Muscle layer of colon (tissue), 2 donors: ENCODE measurements around the gene PCSK6.

Experiments
- H3K27ac ChIP-seq: one replicate; pipeline ENCODE4 v1.7.0; 2013; ENCODE audit warnings: low read depth, mild to moderate bottlenecking, low read length, moderate library complexity
- H3K27me3 ChIP-seq, 2 donors: one replicate each; pipeline ENCODE4 v1.7.0; 2013; ENCODE audit warnings: low read length in 2 of 2, mild to moderate bottlenecking in 2 of 2; ENCODE audit not compliant: insufficient read depth in 2 of 2, control insufficient read depth in 1 of 2
- H3K36me3 ChIP-seq: one replicate; pipeline ENCODE4 v1.7.0; 2013; ENCODE audit warnings: mild to moderate bottlenecking, low read length; ENCODE audit not compliant: insufficient read depth
- H3K4me1 ChIP-seq: one replicate; pipeline ENCODE4 v1.7.0; 2013; ENCODE audit warnings: mild to moderate bottlenecking, low read length; ENCODE audit not compliant: insufficient read depth
- H3K4me3 ChIP-seq, 2 donors: one replicate each; pipeline ENCODE4 v1.7.0; 2013; ENCODE audit warnings: low read length in 2 of 2, low read depth in 1 of 2, mild to moderate bottlenecking in 1 of 2, moderate library complexity in 1 of 2
- H3K9ac ChIP-seq: one replicate; pipeline ENCODE4 v1.7.0; 2013; ENCODE audit warnings: low read length
- H3K9me3 ChIP-seq: one replicate; pipeline ENCODE4 v1.7.0; 2013; ENCODE audit warnings: mild to moderate bottlenecking, low read length
- donor health status: abdominal sarcoma.
- donor health status: Adenocarcinoma of cecum.

PCSK6 gene

DNA sequence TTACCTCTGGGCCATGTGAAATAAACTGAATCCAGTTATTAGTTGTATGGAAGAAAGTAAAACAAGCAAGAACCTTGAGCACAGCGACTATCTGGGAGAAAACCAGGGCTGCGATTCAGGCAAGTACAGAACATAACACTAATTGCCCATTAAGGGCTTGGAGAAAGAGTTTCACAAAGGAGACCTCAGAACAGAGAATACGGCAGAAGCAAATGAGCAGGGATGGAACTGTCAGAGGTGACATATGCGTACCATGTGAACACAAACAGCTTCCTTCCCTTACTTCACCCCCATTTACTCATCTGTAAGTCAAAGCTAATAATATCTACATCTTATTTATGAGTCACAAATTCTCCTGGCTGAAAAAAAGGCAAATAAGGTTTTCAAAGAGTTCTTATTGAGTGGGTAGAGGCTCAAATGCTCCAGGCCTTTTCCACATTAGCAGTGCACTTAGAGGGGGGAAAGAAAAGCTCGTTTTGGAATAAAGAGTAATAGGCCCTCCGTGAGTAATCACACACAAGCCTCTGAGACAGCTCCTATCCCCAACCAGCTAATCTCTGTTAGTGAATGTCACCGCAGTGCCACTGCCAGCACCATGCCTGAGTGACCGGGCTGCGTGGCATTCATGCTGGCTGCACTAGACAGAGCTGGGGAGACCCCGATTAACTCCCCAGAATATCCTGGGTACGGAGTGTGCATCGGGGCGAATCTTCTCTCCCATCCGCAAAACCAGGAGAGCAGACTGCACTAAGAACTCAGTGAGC lies 2.6 kb downstream of the PCSK6 start:
- Histone ChIP-seq H3K27me3 (peaks cover 4 to 8% of the 10 kb centered on the region in 2 donors), H3K36me3 (no peaks in the 10 kb centered on the region), H3K4me1 (no peaks in the 10 kb centered on the region), H3K27ac (no peak overlapping the region), H3K9me3 (no peaks in the 10 kb centered on the region), H3K4me3 (no peak overlapping the region), H3K9ac (no peak overlapping the region)

GRCh38 chr15:101483462-101483861 lies 6.0 kb downstream of the PCSK6 start:
- Histone ChIP-seq H3K36me3 (no peaks in the 10 kb centered on the region), H3K4me1 (no peaks in the 10 kb centered on the region), H3K27me3 (peaks cover 4 to 6% of the 10 kb centered on the region in 2 donors), H3K9ac (no peak overlapping the region), H3K9me3 (no peaks in the 10 kb centered on the region), H3K4me3 (no peak overlapping the region), H3K27ac (no peak overlapping the region)

DNA sequence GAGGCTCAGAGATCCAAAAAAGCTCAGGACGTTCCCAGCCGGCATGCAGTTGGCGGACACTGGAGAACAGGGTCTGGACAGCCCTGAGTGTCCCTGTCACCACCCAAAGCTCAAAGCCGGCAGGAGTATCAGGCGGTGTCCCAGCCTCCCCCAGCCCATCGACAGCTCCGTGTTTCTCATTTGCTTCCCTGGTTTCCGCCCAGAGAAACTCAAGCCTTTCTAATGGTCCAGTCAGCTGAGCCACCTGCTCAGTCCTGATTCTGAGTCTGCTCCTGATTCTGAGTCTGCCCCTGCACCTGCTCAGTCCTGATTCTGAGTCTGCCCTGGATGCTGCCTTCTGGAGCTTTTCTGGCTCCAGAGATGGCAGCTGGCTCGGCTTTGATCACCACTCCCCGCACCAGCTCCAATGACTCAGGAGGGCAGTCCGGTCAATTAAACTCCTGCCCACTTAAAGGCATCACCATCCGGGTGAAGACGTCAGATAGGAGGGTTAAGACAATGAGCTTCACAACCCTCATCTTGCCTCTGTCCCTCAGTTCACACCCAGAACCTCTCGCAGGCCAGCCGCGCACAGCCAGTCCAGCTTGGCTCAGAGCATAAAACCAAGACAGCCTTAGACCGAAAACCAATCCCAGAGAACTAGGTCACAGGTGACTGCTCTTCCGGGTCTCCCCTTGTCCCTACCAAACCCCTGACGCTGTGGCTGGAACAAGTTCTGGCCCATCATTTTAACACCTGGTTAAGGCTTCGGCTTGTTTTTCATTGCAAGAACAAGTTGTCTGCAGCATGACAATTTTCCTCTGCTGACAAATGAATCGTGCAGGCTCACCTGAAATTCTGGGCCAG lies 6.8 kb downstream of the PCSK6 start:
- no peak overlapping the region for H3K9ac ChIP-seq
- H3K4me1 ChIP-seq = no peaks in the 10 kb centered on the region
- H3K4me3 ChIP-seq = no peak overlapping the region

DNA sequence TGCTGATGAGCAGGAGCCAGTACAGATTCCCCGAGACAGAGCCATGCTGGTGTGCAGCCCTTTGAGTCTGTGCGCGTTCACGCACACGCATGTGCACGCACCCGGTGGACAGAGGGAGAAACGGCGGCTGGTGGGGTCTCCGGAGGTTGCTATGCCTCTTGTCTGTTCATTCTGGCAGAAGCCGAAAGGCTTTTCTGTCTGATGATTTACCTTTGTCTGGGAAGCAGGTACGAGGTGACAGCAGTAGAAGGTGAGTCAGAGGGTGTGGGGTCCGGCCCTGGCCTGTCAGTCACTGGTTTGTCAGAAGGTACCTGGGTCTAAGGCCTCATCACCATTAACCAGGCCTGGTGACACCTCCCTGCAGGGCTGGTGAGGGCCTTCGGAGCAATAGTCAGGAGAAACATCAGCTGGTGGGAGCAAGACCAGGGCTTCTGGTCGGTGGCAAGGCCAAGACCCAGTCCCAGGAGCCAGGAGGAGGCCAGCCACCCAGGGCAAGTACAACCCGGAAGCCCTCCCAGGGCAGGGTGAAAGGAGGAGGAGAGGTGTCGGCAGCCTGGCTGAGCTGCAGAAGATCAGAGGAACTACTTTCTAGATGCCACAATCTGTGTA lies 7.5 kb downstream of the PCSK6 start:
- no peaks in the 10 kb centered on the region for H3K4me1 ChIP-seq
- no peaks in the 10 kb centered on the region for H3K36me3 ChIP-seq
- no peak overlapping the region for H3K4me3 ChIP-seq
- no peaks in the 10 kb centered on the region for H3K9me3 ChIP-seq
- no peak overlapping the region for H3K27ac ChIP-seq
- H3K27me3 ChIP-seq = peaks cover 0 to 4% of the 10 kb centered on the region in 2 donors
- no peak overlapping the region for H3K9ac ChIP-seq

More for the DNA sequence above, 6.8 kb downstream of the PCSK6 start:
- H3K9me3 ChIP-seq = no peaks in the 10 kb centered on the region
- H3K27me3 ChIP-seq = peaks cover 0 to 4% of the 10 kb centered on the region in 2 donors
- no peak overlapping the region for H3K27ac ChIP-seq
- H3K36me3 ChIP-seq = no peaks in the 10 kb centered on the region

- H3K27me3 ChIP-seq = peaks cover 0 to 2% of the 10 kb centered on the region in 2 donors
- H3K36me3 ChIP-seq = no peaks in the 10 kb centered on the region
- H3K9me3 ChIP-seq = no peaks in the 10 kb centered on the region
- H3K27ac ChIP-seq = no peak overlapping the region
- no peak overlapping the region for H3K4me3 ChIP-seq
- no peaks in the 10 kb centered on the region for H3K4me1 ChIP-seq
- H3K9ac ChIP-seq = no peak overlapping the region
Observed at GRCh38 chr15:101481381-101481705, 8.2 kb downstream of the PCSK6 start.

DNA sequence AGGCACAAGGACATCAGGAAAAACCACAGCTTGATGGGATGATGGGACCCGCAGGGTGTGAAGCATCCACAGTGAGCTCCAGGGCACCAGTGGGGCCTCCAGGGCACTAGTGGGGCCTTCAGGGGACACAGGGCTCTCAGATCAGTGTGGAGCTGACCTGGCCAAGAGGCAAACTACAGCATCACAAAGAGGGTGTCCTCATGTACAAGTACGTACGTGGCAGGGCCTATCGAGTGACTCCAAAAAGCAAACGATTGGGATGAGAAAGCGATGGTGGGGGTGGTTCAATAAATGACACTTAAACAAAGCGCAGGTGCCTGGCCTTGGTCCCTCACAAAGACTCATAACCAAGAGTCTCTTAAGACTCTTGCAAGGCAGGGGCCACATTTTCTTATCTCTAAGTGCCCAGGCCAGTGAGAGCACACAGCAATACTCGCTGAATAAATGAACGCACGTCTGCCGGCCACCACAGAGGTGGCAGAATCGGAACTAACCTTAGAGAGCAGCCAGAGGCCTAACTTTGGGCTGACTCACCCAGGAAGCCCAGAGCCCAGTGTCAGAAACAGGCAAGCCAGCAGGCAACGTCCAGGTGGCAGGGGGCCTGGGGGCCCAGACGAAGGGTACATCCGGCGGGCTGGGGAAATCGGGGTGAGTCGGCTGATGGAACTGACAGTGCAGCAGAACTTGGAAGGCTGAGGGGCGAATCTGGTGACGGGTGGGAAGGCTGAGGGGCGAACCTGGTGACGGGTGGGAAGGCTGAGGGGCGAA lies 8.7 kb downstream of the PCSK6 start:
- Histone ChIP-seq H3K9ac (no peak overlapping the region), H3K9me3 (no peaks in the 10 kb centered on the region), H3K27me3 (no peaks in the 10 kb centered on the region), H3K27ac (no peak overlapping the region), H3K4me1 (no peaks in the 10 kb centered on the region), H3K4me3 (no peak overlapping the region), H3K36me3 (no peaks in the 10 kb centered on the region)

GRCh38 chr15:101479851-101480612 lies 9.5 kb downstream of the PCSK6 start:
- no peak overlapping the region for H3K27ac ChIP-seq
- H3K9ac ChIP-seq = no peak overlapping the region
- H3K4me3 ChIP-seq = no peak overlapping the region
- H3K36me3 ChIP-seq = no peaks in the 10 kb centered on the region
- H3K4me1 ChIP-seq = no peaks in the 10 kb centered on the region
- no peaks in the 10 kb centered on the region for H3K27me3 ChIP-seq
- H3K9me3 ChIP-seq = no peaks in the 10 kb centered on the region

DNA sequence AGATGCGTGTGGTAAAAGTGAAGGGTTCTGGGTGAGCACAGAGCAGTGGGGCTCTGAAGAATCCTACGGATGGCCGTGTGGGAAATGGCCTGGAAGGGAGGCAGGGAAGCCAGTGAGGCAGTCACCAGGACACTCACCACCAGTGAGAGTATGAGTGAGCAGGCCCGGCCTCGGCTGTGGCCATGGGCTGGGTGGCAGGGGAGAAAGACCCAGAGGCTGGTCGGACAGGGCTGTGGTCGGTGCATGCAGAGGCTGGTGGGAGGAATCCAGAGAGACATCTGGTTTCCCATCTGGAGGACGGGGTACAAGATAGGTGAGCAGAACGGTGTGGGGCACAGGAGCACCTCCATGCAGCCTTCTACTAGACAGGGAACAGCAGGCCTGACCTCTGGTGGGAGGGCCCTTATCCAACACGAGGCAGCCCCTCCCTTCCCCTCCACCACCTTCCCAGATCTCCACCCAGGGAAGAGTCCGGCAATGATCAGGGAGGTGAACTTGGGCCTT lies 10.1 kb downstream of the PCSK6 start:
- Histone ChIP-seq H3K4me3 (no peak overlapping the region), H3K9ac (no peak overlapping the region), H3K27ac (no peak overlapping the region)

DNA sequence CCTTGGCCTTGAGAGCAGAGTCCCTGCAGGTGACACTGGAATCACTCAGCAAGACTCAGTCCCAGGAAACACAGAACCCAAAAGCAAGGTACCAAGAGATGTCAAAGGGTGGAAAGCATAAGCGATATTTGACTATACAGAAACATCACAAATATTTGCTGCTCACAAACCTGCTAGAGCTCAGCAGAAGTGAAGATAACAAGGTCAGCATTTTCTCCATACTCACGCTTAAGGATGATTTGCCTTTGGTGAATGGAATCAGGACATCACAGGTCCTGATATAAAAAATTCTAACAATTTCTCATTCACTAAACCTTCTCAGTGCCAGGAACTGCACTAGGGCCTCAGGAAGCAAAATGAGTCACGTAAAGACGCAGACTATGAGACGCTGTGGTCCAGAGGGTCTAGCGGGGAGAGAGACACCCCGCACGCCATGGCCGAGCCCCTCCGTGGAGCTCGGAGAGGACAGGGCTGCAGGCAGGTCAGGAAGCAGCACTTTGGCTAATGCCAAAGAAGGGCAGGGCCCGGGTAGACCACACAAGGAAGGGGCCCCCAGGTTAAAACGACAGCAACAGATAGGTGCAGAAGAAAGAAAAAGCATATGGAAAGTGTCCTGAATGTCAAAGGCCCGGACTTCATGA lies 10.7 kb downstream of the PCSK6 start:
- no peaks in the 10 kb centered on the region for H3K4me1 ChIP-seq

More for the DNA sequence above, 10.1 kb downstream of the PCSK6 start:
- Histone ChIP-seq H3K36me3 (no peaks in the 10 kb centered on the region), H3K4me1 (no peaks in the 10 kb centered on the region), H3K27me3 (no peaks in the 10 kb centered on the region), H3K9me3 (no peaks in the 10 kb centered on the region)

GRCh38 chr15:101477851-101478362 lies 11.6 kb downstream of the PCSK6 start:
- no peaks in the 10 kb centered on the region for H3K27me3 ChIP-seq
- H3K9me3 ChIP-seq = no peaks in the 10 kb centered on the region
- no peak overlapping the region for H3K9ac ChIP-seq
- no peaks in the 10 kb centered on the region for H3K4me1 ChIP-seq
- H3K36me3 ChIP-seq = no peaks in the 10 kb centered on the region
- no peak overlapping the region for H3K27ac ChIP-seq
- H3K4me3 ChIP-seq = no peak overlapping the region

More for the DNA sequence above, 10.7 kb downstream of the PCSK6 start:
- no peak overlapping the region for H3K27ac ChIP-seq
- H3K4me3 ChIP-seq = no peak overlapping the region
- no peaks in the 10 kb centered on the region for H3K9me3 ChIP-seq
- H3K27me3 ChIP-seq = no peaks in the 10 kb centered on the region
- no peaks in the 10 kb centered on the region for H3K36me3 ChIP-seq
- no peak overlapping the region for H3K9ac ChIP-seq
